Left cardiac atrium (tissue), 4 donors: ENCODE measurements around the gene TRPM7. TPM values are rescaled to one million over a fixed set of nuclear protein-coding genes. Genes with fewer than 3 reads are reported as not detected.
"Not testable (repeated sequence)": the region's sequence is repeated elsewhere in the genome, so short reads cannot be mapped to it uniquely, and the experiment has no call there.

ENCODE experiments used
- ATAC-seq, 2 donors: fragments of 200-7000 bp; cut with Tn5 transposase; one replicate each; pipeline ENCODE4 v1.9.1; 2020; ENCODE audit warnings: mild to moderate bottlenecking in 2 of 2, moderate library complexity in 2 of 2
- DNase-seq: peaks from one replicate; pipeline ENCODE4 v3.0.0-alpha.2; 2020
- intact Hi-C, 2 donors: fragments of 100-400 bp; cut with DNase I; formaldehyde crosslinking; loops; one replicate each; pipeline versions ENCODE4 v1.14.1 to v1.15.1; 2022 to 2023
- total RNA-seq, 2 donors: library from RNA; stranded (reverse); fragmentation: NEBNext Ultra II Directional; extraction: Animal tissue kit (Norgen Biotek cat#: 25700); gene quantifications; one replicate each; pipeline ENCODE4 v1.2.1, GENCODE V29; 2021
- donor health status: DM: no; HTN: yes; CAD: no.
- donor health status: DM: no; HTN: yes; CAD: no; lungs with severe emphysema.
- donor health status: DM: yes; HTN: yes; CAD: no.
- donor health status: Dilated cardiomyopathy.

The TRPM7 gene
- total RNA-seq, 2 donors from 2014 or later = 21.1 to 29.4 TPM

DNA sequence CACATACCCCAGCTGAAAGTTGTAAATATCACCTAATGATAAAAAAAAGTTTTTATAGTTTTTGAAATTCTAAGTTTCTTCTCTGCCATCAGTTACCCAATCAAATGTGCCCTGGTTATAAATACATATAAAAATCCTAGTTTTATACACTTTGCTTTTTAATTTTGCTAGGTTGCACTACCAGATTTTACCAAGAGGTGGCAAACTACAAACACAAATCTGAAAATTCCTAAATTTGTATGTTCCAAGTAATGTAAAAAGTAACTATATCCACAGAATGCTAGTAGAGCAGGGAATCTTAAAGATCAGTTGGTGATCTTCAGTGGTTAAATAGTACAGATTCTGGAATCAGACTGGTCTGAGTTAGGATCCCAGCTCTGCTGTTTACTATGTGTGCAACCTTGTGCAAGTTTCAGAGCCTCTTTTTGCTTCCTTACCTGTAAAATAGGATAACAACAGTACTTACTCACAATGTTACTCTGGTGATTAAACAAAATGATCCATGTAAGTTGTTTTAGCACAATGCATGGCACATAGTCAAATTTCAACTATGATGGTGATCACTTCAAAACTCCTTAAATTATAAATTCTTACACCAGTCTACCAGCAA, 11.0 kb downstream of the TRPM7 start:
- DNase-seq = no peak
- intact Hi-C loops = loop anchor here in 1 of 2 donors (2.0 kb wide), 1 partner anchor 201 kb away; no protein-coding TSS in a partner anchor
- no peak for ATAC-seq

GRCh38 chr15:50670115-50670514, 16.5 kb downstream of the TRPM7 start:
- intact Hi-C loops = loop anchor here in 1 of 2 donors (5.0 kb wide), 1 partner anchor 212 kb away; no protein-coding TSS in a partner anchor
- ATAC-seq = no peak
- no peak for DNase-seq

DNA sequence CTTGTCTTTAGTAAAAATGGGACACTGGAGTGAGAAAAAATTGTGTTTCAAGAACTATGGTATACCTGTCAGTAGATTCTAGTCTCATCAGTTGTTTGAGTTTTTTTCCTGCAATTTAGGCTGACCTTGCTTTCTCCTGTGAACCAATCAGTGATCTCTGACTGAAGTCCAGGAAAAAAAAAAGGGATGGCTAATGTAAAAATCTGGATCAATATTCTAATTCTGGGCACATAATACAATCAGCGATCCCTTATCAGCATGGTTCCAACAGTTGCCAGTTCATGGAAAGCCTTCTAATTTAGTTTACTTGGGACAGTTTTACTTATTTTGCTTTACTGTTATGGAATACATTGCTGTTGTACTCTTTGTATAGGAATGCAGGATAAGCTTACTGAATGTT, 17.0 kb downstream of the TRPM7 start:
- ATAC-seq (no peak), DNase-seq (no peak)
- intact Hi-C loops = loop anchor here in 1 of 2 donors (5.0 to 10.0 kb wide), 2 partner anchors 213 to 235 kb away; partner anchors contain the start of gene AP4E1

GRCh38 chr15:50665938-50666337, 20.7 kb downstream of the TRPM7 start:
- DNase-seq = no peak
- no peak for ATAC-seq
- intact Hi-C loops = loop anchor here in 1 of 2 donors (10.0 kb wide), 1 partner anchor 239 kb away; the partner anchor contains the start of gene AP4E1

DNA sequence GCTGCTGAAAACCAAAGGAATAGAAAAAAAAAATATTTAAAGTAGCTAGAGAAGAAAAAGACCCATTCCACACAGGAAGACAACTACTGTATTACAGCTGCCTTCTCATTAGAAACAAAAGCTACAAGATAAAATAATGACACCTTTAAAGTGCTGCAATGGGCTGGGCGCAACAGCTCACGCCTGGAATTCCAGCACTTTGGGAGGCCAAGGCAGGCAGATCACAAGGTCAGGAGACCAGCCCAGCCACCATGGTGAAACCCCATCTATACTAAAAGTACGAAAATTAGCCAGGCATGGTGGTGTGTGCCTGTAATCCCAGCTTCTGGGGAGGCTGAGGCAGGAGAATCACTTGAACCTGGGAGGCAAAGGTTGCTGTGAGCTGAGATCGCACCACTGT, 31.0 kb downstream of the TRPM7 start:
- ATAC-seq (no peak), DNase-seq (no peak)
- intact Hi-C loops = no loop called here

GRCh38 chr15:50653156-50653743, 33.3 kb downstream of the TRPM7 start:
- peak in 1 of 2 donors; percentile 48 for ATAC-seq
- no peak for DNase-seq
- intact Hi-C loops = no loop called here

DNA sequence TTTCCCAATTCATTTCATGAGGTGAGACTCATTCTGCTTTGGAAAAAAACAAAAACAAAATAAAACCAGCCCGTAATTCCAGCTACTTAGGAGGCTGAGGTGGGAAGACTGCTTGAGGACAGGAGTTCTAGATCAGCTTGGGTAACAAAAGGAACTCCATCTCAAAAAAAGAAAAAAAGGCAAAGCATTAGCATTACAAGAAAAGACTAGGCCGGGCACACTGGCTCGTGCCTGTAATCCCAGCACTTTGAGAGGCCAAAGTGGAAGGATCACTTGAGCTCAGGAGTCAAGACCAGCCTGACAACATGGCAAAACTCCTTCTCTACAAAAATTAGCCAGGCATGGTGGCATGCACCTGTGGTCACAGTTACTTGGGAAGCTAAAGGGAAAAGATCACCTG, 33.9 kb downstream of the TRPM7 start:
- ATAC-seq (no peak), DNase-seq (no peak)
- intact Hi-C loops = no loop called here

- ATAC-seq (no peak), DNase-seq (no peak)
- intact Hi-C loops = no loop called here
These were observed 45.3 kb downstream of the TRPM7 start for GRCh38 chr15:50641318-50641717.

GRCh38 chr15:50636146-50636545, 50.5 kb downstream of the TRPM7 start:
- DNase-seq (no peak), ATAC-seq (no peak)
- intact Hi-C loops = loop anchor here in 1 of 2 donors (10.0 kb wide), 1 partner anchor 51 kb away; no protein-coding TSS in a partner anchor

GRCh38 chr15:50633653-50634052, 52.9 kb downstream of the TRPM7 start:
- intact Hi-C loops = loop anchor here in 1 of 2 donors (10.0 kb wide), 1 partner anchor 49 kb away; no protein-coding TSS in a partner anchor
- ATAC-seq = no peak
- DNase-seq = no peak

DNA sequence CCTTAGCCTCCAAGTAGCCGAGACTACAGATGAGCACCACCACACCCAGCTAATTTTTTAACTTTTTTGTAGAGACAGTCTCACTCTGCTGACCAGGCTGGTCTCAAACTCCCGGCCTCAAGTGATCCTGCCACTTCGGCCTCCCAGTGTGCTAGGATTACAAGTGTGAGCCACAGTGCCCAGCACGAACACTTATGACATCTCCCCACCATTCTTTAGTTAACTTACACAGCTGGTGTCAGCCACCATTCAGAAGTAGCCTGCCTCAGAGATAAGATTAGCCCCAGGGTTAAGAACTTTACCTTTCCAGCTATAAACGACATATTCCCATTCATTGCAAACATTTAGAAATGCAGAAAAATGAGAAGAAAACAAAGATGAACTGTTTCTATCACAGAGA, 58.2 kb downstream of the TRPM7 start:
- no peak for ATAC-seq
- no peak for DNase-seq
- intact Hi-C loops = loop anchor here in 1 of 2 donors (10.0 kb wide), 1 partner anchor 54 kb away; no protein-coding TSS in a partner anchor

GRCh38 chr15:50627351-50628055, 59.1 kb downstream of the TRPM7 start:
- ATAC-seq (peak; percentile 53 to 85), DNase-seq (no peak)
- intact Hi-C loops = loop anchor here in 1 of 2 donors (10.0 kb wide), 1 partner anchor 53 kb away; no protein-coding TSS in a partner anchor

DNA sequence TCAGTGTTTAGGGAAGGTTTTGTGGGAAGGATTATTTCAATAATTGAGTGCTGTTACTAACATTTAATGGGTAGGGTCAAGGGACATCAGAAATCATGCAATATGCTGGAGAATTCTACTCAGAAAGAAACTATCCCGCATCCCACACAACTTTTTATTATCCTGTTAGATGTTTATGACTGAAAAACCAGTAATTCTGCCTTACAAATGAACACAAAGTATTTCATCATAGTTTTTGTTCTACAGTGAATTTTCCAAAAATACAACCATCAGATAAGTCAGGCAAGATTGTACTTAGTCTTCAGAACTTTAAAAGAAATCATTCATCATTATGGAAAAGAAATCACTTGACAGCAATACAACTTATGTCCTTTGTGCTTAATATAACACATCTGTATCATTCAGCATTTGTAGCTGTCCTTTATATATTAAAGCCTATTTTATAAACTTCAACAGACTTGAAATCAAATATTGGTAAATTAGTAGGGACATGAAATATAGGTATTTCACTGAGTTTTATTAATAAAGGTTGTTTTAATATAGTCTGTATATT, 61.9 kb downstream of the TRPM7 start:
- ATAC-seq (no peak), DNase-seq (no peak)
- intact Hi-C loops = loop anchor here in 1 of 2 donors (10.0 kb wide), 1 partner anchor 50 kb away; no protein-coding TSS in a partner anchor

DNA sequence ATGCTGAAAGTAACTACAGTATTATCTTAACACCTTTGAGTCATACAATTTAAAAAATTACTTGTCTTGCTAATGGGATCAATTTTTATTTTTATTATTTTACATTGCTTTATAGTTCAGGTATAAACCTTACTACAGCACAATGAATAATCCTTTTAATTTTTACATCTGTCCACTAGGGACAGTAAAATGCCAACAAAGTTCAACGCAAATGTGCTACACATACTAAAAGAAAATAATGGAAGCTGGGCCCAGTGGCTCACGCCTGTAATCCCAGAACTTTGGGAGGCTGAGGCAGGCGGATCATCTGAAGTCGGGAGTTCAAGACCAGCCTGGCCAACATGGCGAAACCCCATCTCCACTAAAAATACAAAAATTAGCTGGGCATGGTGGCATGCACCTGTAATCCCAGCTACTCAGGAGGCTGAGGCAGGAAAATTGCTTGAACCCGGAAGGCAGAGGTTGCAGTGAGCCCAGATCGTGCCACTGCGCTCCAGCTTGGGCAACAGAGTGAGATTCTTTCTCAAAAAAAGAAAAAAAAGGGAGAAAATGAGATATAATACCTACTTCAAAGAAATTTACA, 64.1 kb downstream of the TRPM7 start:
- not testable (repeated sequence) for DNase-seq, ATAC-seq
- intact Hi-C loops = loop anchor here in 1 of 2 donors (10.0 kb wide), 1 partner anchor 48 kb away; no protein-coding TSS in a partner anchor

GRCh38 chr15:50616960-50617359, 69.6 kb downstream of the TRPM7 start:
- intact Hi-C loops = not testable (repeated sequence)

GRCh38 chr15:50616554-50616953, 70.0 kb downstream of the TRPM7 start:
- ATAC-seq, intact Hi-C loops, DNase-seq: not testable (repeated sequence)

More at GRCh38 chr15:50616960-50617359, 69.6 kb downstream of the TRPM7 start:
- not testable (repeated sequence) for ATAC-seq, DNase-seq

DNA sequence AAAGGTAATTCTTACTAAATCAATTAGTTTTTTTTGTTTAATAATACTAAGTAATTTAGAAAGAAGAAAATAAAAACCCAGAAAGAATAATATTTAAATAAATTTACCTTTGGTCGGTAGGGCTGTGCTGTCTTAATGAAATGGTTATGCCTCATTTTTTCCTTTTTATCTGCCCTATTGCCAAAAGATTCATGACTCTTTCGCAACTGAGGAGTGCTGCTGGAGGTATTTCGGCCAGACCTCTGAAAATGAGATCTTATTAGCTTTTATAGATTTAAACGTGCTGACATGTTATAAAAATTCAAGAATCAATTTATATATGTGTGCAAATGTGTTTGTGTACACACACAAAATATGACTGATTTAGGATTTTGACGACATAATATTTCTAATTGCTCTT, 73.0 kb downstream of the TRPM7 start:
- DNase-seq (no peak), ATAC-seq (no peak)
- intact Hi-C loops = no loop called here

DNA sequence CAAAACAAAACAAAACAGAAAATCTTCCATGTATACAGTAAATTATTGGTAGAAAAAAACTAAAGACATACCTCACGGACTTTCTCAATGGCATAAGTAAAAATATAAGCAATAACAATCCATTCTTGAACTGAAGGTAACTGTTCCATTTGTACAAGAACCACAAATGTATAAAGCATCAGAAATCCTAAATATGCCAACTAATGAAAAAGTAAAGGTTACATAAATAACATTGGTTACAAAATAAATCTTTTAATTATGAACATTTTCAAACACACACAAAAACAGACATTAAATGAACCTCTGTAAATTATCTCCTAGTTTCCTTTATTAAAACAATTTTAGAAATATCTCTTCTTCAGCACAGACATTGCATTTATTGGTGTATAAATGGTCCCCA, 79.5 kb downstream of the TRPM7 start:
- ATAC-seq (no peak), DNase-seq (no peak)
- intact Hi-C loops = loop anchor here in 1 of 2 donors (5.0 kb wide), 1 partner anchor 35 kb away; no protein-coding TSS in a partner anchor

- intact Hi-C loops = loop anchor here in 1 of 2 donors (5.0 kb wide), 1 partner anchor 33 kb away; no protein-coding TSS in a partner anchor
- ATAC-seq = no peak
- DNase-seq = no peak
These were observed 81.1 kb downstream of the TRPM7 start for GRCh38 chr15:50605462-50605861.
